Measurements from ENCODE around the gene ZNF638.

The ZNF638 gene

DNA sequence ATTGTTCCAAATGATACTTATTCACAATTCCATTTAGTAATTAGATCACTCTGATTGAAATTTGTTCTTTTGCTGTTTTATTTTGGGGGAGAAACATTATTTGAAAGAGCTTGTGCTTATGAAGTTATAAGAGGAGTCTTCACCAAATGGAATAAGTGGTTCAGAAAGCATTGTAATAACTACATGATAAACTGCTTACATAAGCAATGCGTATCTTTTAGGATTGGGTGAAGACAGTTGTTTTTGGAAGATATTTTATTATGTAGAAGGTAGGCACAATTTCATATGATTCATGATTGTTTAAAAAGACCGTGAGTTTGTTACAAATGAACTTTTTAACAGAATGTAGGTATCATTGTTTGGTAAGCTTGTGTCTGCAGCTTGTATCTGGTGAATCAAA, 14.5 kb downstream of the ZNF638 start:
- no peak overlapping the region for H2BK12ac ChIP-seq (ENCODE audit: low read length)
- no peak overlapping the region for H3K4me3 ChIP-seq (ENCODE audit: low read depth, low read length)
- H2BK120ac ChIP-seq (ENCODE audit: insufficient read depth, low read length, poor library complexity) = no peak overlapping the region
- H3K27me3 ChIP-seq (ENCODE audit: insufficient read depth, low read length) = no peaks in the 10 kb centered on the region
- H3K27ac ChIP-seq (ENCODE audit: low read depth, low read length) = no peak overlapping the region
- H3K79me2 ChIP-seq (ENCODE audit: control insufficient read depth, insufficient read depth, low read length, poor library complexity) = no peaks in the 10 kb centered on the region
- H3K9me3 ChIP-seq (ENCODE audit: insufficient read depth, low read depth, low read length) = no peaks in the 10 kb centered on the region
- no peak overlapping the region for H3K4ac ChIP-seq (ENCODE audit: low read depth, low read length)
- H3K18ac ChIP-seq (ENCODE audit: low read length) = no peak overlapping the region
- no peak overlapping the region for H3K4me2 ChIP-seq (ENCODE audit: low read length)
- no peaks in the 10 kb centered on the region for H3K4me1 ChIP-seq (ENCODE audit: control insufficient read depth in 1 of 2, insufficient read depth in 2 of 2, low read length in 2 of 2)
- no CpG with 5 or more reads among the region's 2 CpGs for WGBS (ENCODE audit: extremely low coverage, insufficient coverage, insufficient read length)
- no peak overlapping the region for H2AFZ ChIP-seq (ENCODE audit: insufficient read depth, low read length, poor library complexity)
- H3K9ac ChIP-seq (ENCODE audit: low read length) = no peak overlapping the region
- no peaks in the 10 kb centered on the region for H3K79me1 ChIP-seq (ENCODE audit: low read length)
- H4K91ac ChIP-seq (ENCODE audit: low read depth, low read length) = no peak overlapping the region
- no peak overlapping the region for H3K14ac ChIP-seq (ENCODE audit: low read length)
- H3K23ac ChIP-seq (ENCODE audit: low read length) = no peak overlapping the region
- H3K36me3 ChIP-seq (ENCODE audit: control insufficient read depth in 1 of 2, insufficient read depth in 2 of 2, low read length in 2 of 2) = peaks cover 10 to 14% of the 10 kb centered on the region in 2 experiments
- no peak overlapping the region for H2BK5ac ChIP-seq (ENCODE audit: low read depth, low read length, poor library complexity)
- H2AK5ac ChIP-seq (ENCODE audit: low read length) = no peak overlapping the region
- no peak overlapping the region for H4K12ac ChIP-seq (ENCODE audit: low read depth, low read length)
- no peak for DNase-seq
- H4K8ac ChIP-seq (ENCODE audit: low read depth, low read length) = no peak overlapping the region

DNA sequence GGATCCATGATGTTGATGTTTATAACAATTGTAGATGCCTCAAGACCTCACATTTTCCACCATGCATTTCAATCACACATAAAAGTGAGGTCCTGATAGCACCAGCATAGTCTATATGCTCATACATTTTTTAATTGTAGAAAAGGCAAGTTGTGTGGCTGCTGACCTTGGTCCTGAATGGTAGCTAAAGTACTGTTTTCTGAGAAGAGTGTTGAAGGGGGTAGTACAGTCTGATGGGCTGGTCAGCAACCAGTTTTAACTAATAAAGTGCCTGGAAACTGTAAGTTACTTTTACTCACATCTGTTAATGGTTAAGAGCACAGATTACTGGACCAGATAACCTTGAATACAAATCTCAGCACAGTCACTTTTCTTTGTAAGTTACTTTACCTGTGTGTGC, 15.9 kb downstream of the ZNF638 start:
- no peaks in the 10 kb centered on the region for H3K27me3 ChIP-seq (ENCODE audit: insufficient read depth, low read length)
- no peak overlapping the region for H2AK5ac ChIP-seq (ENCODE audit: low read length)
- peaks cover 10 to 14% of the 10 kb centered on the region in 2 experiments for H3K36me3 ChIP-seq (ENCODE audit: control insufficient read depth in 1 of 2, insufficient read depth in 2 of 2, low read length in 2 of 2)
- no peaks in the 10 kb centered on the region for H3K9me3 ChIP-seq (ENCODE audit: insufficient read depth, low read depth, low read length)
- H3K79me1 ChIP-seq (ENCODE audit: low read length) = no peaks in the 10 kb centered on the region
- no peak overlapping the region for H3K4me3 ChIP-seq (ENCODE audit: low read depth, low read length)
- no peak overlapping the region for H4K91ac ChIP-seq (ENCODE audit: low read depth, low read length)
- H2BK12ac ChIP-seq (ENCODE audit: low read length) = no peak overlapping the region
- H4K12ac ChIP-seq (ENCODE audit: low read depth, low read length) = no peak overlapping the region
- no peak overlapping the region for H3K14ac ChIP-seq (ENCODE audit: low read length)
- H3K4me2 ChIP-seq (ENCODE audit: low read length) = no peak overlapping the region
- H3K4me1 ChIP-seq (ENCODE audit: control insufficient read depth in 1 of 2, insufficient read depth in 2 of 2, low read length in 2 of 2) = no peaks in the 10 kb centered on the region
- no peak overlapping the region for H3K18ac ChIP-seq (ENCODE audit: low read length)
- H3K4ac ChIP-seq (ENCODE audit: low read depth, low read length) = no peak overlapping the region
- no peak overlapping the region for H3K27ac ChIP-seq (ENCODE audit: low read depth, low read length)
- no peak overlapping the region for H2BK120ac ChIP-seq (ENCODE audit: insufficient read depth, low read length, poor library complexity)
- H3K23ac ChIP-seq (ENCODE audit: low read length) = no peak overlapping the region
- no peak overlapping the region for H2BK5ac ChIP-seq (ENCODE audit: low read depth, low read length, poor library complexity)
- H2AFZ ChIP-seq (ENCODE audit: insufficient read depth, low read length, poor library complexity) = no peak overlapping the region
- H3K9ac ChIP-seq (ENCODE audit: low read length) = no peak overlapping the region
- no peak overlapping the region for H4K8ac ChIP-seq (ENCODE audit: low read depth, low read length)
- H3K79me2 ChIP-seq (ENCODE audit: control insufficient read depth, insufficient read depth, low read length, poor library complexity) = no peaks in the 10 kb centered on the region
- peak; percentile 3 to 45 for DNase-seq

DNA sequence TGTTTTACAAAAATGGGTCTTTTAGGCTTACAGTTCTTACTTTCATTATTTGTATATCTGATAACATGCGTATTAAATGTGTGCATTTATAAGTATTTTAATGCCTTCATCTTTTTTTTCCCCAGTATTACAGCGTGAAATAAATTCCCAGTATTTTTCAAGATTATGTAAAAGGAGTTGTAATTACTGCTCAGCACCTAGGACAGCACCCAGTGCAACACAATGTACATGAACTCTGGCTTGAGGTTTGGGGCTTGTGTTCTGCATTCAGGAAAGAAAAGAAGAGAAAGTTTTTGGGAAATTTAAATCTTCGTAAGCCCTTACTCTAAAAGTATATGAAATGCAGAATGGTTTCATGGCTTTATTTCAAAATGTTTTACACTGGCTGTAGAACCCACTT, 16.7 kb downstream of the ZNF638 start:
- no peaks in the 10 kb centered on the region for H3K9me3 ChIP-seq (ENCODE audit: insufficient read depth, low read depth, low read length)
- H3K4ac ChIP-seq (ENCODE audit: low read depth, low read length) = no peak overlapping the region
- no peak overlapping the region for H3K4me3 ChIP-seq (ENCODE audit: low read depth, low read length)
- peaks cover 10 to 14% of the 10 kb centered on the region in 2 experiments for H3K36me3 ChIP-seq (ENCODE audit: control insufficient read depth in 1 of 2, insufficient read depth in 2 of 2, low read length in 2 of 2)
- no peak overlapping the region for H3K4me2 ChIP-seq (ENCODE audit: low read length)
- no peak overlapping the region for H4K12ac ChIP-seq (ENCODE audit: low read depth, low read length)
- no peak overlapping the region for H2BK120ac ChIP-seq (ENCODE audit: insufficient read depth, low read length, poor library complexity)
- no peaks in the 10 kb centered on the region for H3K4me1 ChIP-seq (ENCODE audit: control insufficient read depth in 1 of 2, insufficient read depth in 2 of 2, low read length in 2 of 2)
- no peak overlapping the region for H3K14ac ChIP-seq (ENCODE audit: low read length)
- H3K23ac ChIP-seq (ENCODE audit: low read length) = no peak overlapping the region
- no peak overlapping the region for H4K8ac ChIP-seq (ENCODE audit: low read depth, low read length)
- H3K9ac ChIP-seq (ENCODE audit: low read length) = no peak overlapping the region
- H3K27ac ChIP-seq (ENCODE audit: low read depth, low read length) = no peak overlapping the region
- H3K79me2 ChIP-seq (ENCODE audit: control insufficient read depth, insufficient read depth, low read length, poor library complexity) = no peaks in the 10 kb centered on the region
- H2AK5ac ChIP-seq (ENCODE audit: low read length) = no peak overlapping the region
- no peak overlapping the region for H4K91ac ChIP-seq (ENCODE audit: low read depth, low read length)
- H2BK5ac ChIP-seq (ENCODE audit: low read depth, low read length, poor library complexity) = no peak overlapping the region
- WGBS (ENCODE audit: extremely low coverage, insufficient coverage, insufficient read length) = no CpG with 5 or more reads among the region's 3 CpGs
- H3K18ac ChIP-seq (ENCODE audit: low read length) = no peak overlapping the region
- no peaks in the 10 kb centered on the region for H3K79me1 ChIP-seq (ENCODE audit: low read length)
- no peak overlapping the region for H2BK12ac ChIP-seq (ENCODE audit: low read length)
- H2AFZ ChIP-seq (ENCODE audit: insufficient read depth, low read length, poor library complexity) = no peak overlapping the region
- no peaks in the 10 kb centered on the region for H3K27me3 ChIP-seq (ENCODE audit: insufficient read depth, low read length)
- DNase-seq = peak; percentile 1 to 54

DNA sequence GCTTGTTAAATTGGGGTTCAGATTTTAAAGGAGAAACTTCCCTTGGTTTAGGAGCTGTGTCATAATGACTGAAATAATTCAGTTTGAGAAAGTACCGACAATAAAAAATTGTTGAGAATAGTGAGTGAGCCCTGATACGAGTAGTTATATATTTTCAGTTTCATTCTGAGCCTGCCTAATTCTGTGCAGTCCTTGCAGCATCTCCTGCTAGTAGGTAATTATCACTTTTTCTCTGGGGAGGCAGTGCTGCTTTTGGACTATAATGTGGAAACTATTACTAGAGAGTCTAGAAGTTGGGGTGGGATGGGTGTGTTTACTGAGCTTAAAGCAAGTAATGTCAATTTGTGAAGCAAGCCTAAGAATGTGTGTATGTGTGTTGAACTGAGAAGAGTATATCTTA, 21.7 kb downstream of the ZNF638 start:
- no peak overlapping the region for H3K4me3 ChIP-seq (ENCODE audit: low read depth, low read length)
- H3K4me2 ChIP-seq (ENCODE audit: low read length) = no peak overlapping the region
- H3K4me1 ChIP-seq (ENCODE audit: control insufficient read depth in 1 of 2, insufficient read depth in 2 of 2, low read length in 2 of 2) = no peaks in the 10 kb centered on the region
- no peak overlapping the region for H4K12ac ChIP-seq (ENCODE audit: low read depth, low read length)
- H3K79me2 ChIP-seq (ENCODE audit: control insufficient read depth, insufficient read depth, low read length, poor library complexity) = no peaks in the 10 kb centered on the region
- H2AFZ ChIP-seq (ENCODE audit: insufficient read depth, low read length, poor library complexity) = no peak overlapping the region
- no peak overlapping the region for H2BK120ac ChIP-seq (ENCODE audit: insufficient read depth, low read length, poor library complexity)
- H4K91ac ChIP-seq (ENCODE audit: low read depth, low read length) = no peak overlapping the region
- no peak for DNase-seq
- WGBS (ENCODE audit: extremely low coverage, insufficient coverage, insufficient read length) = no CpG with 5 or more reads among the region's 2 CpGs
- H3K14ac ChIP-seq (ENCODE audit: low read length) = no peak overlapping the region
- no peaks in the 10 kb centered on the region for H3K9me3 ChIP-seq (ENCODE audit: insufficient read depth, low read depth, low read length)
- peak overlapping the region; percentile 62 for H3K4ac ChIP-seq (ENCODE audit: low read depth, low read length)
- no peak overlapping the region for H2AK5ac ChIP-seq (ENCODE audit: low read length)
- no peak overlapping the region for H3K27ac ChIP-seq (ENCODE audit: low read depth, low read length)
- H3K9ac ChIP-seq (ENCODE audit: low read length) = no peak overlapping the region
- no peak overlapping the region for H3K18ac ChIP-seq (ENCODE audit: low read length)
- peaks cover 7 to 22% of the 10 kb centered on the region in 2 experiments for H3K36me3 ChIP-seq (ENCODE audit: control insufficient read depth in 1 of 2, insufficient read depth in 2 of 2, low read length in 2 of 2)
- no peak overlapping the region for H2BK5ac ChIP-seq (ENCODE audit: low read depth, low read length, poor library complexity)
- no peaks in the 10 kb centered on the region for H3K79me1 ChIP-seq (ENCODE audit: low read length)
- no peak overlapping the region for H4K8ac ChIP-seq (ENCODE audit: low read depth, low read length)
- H3K27me3 ChIP-seq (ENCODE audit: insufficient read depth, low read length) = no peaks in the 10 kb centered on the region
- H2BK12ac ChIP-seq (ENCODE audit: low read length) = no peak overlapping the region
- H3K23ac ChIP-seq (ENCODE audit: low read length) = no peak overlapping the region
